Fibroblast of lung (primary cell): Measurements from ENCODE around the gene PPIP5K2. TPM values are rescaled to one million over a fixed set of nuclear protein-coding genes. Genes with fewer than 3 reads are reported as not detected.

Source experiments
- DNase-seq, 2 donors: peaks; one replicate each; pipeline versions ENCODE4 v3.0.0 to v3.0.0-alpha.2; 2010; ENCODE audit warnings: low read depth in 2 of 2
- H2AFZ ChIP-seq: 2 replicates; pipeline ENCODE4 v1.5.1; 2012; ENCODE audit warnings: low read length, control low read depth, inconsistent platforms
- H3K27ac ChIP-seq: 2 replicates; pipeline ENCODE4 v1.5.1; 2011; ENCODE audit warnings: low read length, control low read depth; ENCODE audit not compliant: insufficient read depth
- H3K27me3 ChIP-seq: 2 replicates; pipeline ENCODE4 v1.5.1; 2011; ENCODE audit warnings: mild to moderate bottlenecking, low read length; ENCODE audit not compliant: control insufficient read depth, insufficient read depth
- H3K36me3 ChIP-seq: 2 replicates; pipeline ENCODE4 v1.5.1; 2011; ENCODE audit warnings: low read length; ENCODE audit not compliant: control insufficient read depth, insufficient read depth
- H3K4me1 ChIP-seq: 2 replicates; pipeline ENCODE4 v1.5.1; 2011; ENCODE audit warnings: low read length; ENCODE audit not compliant: control insufficient read depth, insufficient read depth; ENCODE audit errors: extremely low read depth
- H3K4me2 ChIP-seq: 2 replicates; pipeline ENCODE4 v1.5.1; 2011; ENCODE audit warnings: low read length, control low read depth; ENCODE audit not compliant: insufficient read depth; ENCODE audit errors: extremely low read depth
- H3K4me3 ChIP-seq, 4 experiments: fragments of 200-600 bp in 1 of 4; sonication (generic) in 1 of 4; replicated peaks in 1 of 4; 2 replicates each; pipeline ENCODE4 v1.5.1; 2011 to 2016; ENCODE audit warnings: low read length in 4 of 4, low read depth in 3 of 4, mild to moderate bottlenecking in 3 of 4, control low read depth in 2 of 4, inconsistent platforms in 1 of 4, mixed read lengths in 1 of 4; ENCODE audit not compliant: insufficient read depth in 1 of 4; ENCODE audit errors: control extremely low read depth in 1 of 4
- H3K79me2 ChIP-seq: 2 replicates; pipeline ENCODE4 v1.5.1; 2012; ENCODE audit warnings: mild to moderate bottlenecking, low read length, inconsistent platforms; ENCODE audit not compliant: control insufficient read depth, insufficient read depth
- H3K9ac ChIP-seq: 2 replicates; pipeline ENCODE4 v1.5.1; 2011; ENCODE audit warnings: mild to moderate bottlenecking, low read length, control low read depth; ENCODE audit not compliant: insufficient read depth
- H3K9me3 ChIP-seq: 2 replicates; pipeline ENCODE4 v1.5.1; 2012; ENCODE audit warnings: low read depth, low read length; ENCODE audit not compliant: control insufficient read depth, insufficient read depth
- H4K20me1 ChIP-seq: 2 replicates; pipeline ENCODE4 v1.5.1; 2011; ENCODE audit warnings: low read length; ENCODE audit not compliant: control insufficient read depth, insufficient read depth; ENCODE audit errors: extremely low read depth
- EZH2 ChIP-seq: IDR thresholded peaks from 2 replicates; pipeline ENCODE4 v1.5.1; 2012; ENCODE audit warnings: low read length, control low read depth, mild to moderate bottlenecking; ENCODE audit errors: missing control alignments
- polyA plus RNA-seq, 2 donors: library from polyadenylated mRNA; depleted of rRNA in 1 of 2; stranded (reverse) in 1 of 2; unstranded in 1 of 2; fragments of >200 nt; gene quantifications; 2 replicates each; pipeline ENCODE4 v1.2.1, GENCODE V29; 2011 to 2012; ENCODE audit warnings: missing spikeins in 1 of 2
- total RNA-seq: library from RNA; depleted of rRNA; stranded (reverse); fragments of >200 nt; gene quantifications from 2 replicates; pipeline ENCODE4 v1.2.1, GENCODE V29; 2014
- TF ChIP-seq, protein P1 (sequence below), 2 donors: IDR thresholded peaks in 1 of 2; conservative IDR thresholded peaks in 1 of 2; 1 replicate in 1 of 2; 2 replicates in 1 of 2; pipeline ENCODE4 v1.5.1; 2011 to 2012; ENCODE audit warnings: low read length in 2 of 2, control low read depth in 1 of 2, inconsistent platforms in 1 of 2, low read depth in 1 of 2, mild to moderate bottlenecking in 1 of 2

PPIP5K2 gene
- total and polyA plus RNA-seq, 2 donors (not counting 1 experiment from before 2014, with no cell fraction given), result 42.1 to 49.3 TPM

DNA sequence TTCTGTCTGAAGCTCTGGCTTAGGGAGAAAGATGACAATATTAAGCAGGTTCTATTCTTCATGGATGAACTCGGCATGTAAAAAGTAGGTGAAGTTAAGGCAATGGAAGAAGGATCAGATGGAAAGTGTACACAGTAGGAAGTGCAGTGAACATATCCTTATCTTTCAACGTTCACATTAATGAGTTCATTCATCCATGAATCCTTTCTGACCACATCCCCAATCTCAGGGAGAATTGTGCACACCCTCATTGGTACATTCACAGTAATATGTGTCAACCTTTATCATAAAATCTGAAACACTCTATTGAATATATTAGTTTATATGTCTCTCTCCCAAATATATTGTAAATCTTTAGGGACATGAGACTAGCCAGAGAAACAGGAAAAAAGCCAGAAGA is 5.7 kb upstream of the PPIP5K2 start:
- Histone ChIP-seq H3K4me2 (no peak overlapping the region), H2AFZ (no peak overlapping the region), H3K79me2 (peaks cover 22% of the 10 kb centered on the region), H3K27me3 (no peaks in the 10 kb centered on the region), H3K9me3 (no peaks in the 10 kb centered on the region), H3K9ac (no peak overlapping the region), H3K4me3 (no peak overlapping the region), H3K27ac (no peak overlapping the region), H3K4me1 (peaks cover 3% of the 10 kb centered on the region), H3K36me3 (no peaks in the 10 kb centered on the region), H4K20me1 (no peaks in the 10 kb centered on the region)
- DNase-seq, result peak in 1 of 2 donors; percentile 58
- TF ChIP-seq EZH2, result no peak
- TF ChIP-seq, protein P1, sequence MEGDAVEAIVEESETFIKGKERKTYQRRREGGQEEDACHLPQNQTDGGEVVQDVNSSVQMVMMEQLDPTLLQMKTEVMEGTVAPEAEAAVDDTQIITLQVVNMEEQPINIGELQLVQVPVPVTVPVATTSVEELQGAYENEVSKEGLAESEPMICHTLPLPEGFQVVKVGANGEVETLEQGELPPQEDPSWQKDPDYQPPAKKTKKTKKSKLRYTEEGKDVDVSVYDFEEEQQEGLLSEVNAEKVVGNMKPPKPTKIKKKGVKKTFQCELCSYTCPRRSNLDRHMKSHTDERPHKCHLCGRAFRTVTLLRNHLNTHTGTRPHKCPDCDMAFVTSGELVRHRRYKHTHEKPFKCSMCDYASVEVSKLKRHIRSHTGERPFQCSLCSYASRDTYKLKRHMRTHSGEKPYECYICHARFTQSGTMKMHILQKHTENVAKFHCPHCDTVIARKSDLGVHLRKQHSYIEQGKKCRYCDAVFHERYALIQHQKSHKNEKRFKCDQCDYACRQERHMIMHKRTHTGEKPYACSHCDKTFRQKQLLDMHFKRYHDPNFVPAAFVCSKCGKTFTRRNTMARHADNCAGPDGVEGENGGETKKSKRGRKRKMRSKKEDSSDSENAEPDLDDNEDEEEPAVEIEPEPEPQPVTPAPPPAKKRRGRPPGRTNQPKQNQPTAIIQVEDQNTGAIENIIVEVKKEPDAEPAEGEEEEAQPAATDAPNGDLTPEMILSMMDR (conservative IDR thresholded peaks at IDR 0.05 in 1 of 2, IDR thresholded peaks at IDR 0.05 in 1 of 2; ENCODE audit: low read depth in 1 of 2, low read length in 2 of 2), result no peak

DNA sequence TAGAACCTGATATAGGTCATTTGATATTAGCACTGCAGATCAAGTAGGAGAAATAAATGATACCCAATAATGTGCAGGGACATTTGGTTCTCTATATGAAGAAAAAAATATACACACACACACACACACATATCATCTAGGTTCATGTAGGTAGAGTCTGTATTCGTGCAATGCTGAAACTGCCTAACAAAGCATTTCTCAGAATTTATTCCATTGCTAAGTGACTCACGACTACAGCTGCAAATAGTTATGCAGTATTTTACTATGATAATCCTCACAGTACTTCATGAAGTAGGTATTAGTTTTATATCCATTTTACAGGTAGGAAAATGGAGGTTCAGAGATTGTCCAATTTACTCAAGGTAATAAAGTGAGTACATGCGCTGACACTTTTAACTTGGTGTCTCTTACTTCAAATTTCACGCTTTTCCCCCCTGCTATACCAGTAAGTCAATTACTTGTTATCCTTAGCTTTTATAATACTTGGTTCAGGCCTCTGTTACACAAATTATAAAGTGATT is 2.6 kb upstream of the PPIP5K2 start:
- H3K4me3 ChIP-seq, result peak overlapping the region in 1 of 4 experiments; percentile 98

DNA sequence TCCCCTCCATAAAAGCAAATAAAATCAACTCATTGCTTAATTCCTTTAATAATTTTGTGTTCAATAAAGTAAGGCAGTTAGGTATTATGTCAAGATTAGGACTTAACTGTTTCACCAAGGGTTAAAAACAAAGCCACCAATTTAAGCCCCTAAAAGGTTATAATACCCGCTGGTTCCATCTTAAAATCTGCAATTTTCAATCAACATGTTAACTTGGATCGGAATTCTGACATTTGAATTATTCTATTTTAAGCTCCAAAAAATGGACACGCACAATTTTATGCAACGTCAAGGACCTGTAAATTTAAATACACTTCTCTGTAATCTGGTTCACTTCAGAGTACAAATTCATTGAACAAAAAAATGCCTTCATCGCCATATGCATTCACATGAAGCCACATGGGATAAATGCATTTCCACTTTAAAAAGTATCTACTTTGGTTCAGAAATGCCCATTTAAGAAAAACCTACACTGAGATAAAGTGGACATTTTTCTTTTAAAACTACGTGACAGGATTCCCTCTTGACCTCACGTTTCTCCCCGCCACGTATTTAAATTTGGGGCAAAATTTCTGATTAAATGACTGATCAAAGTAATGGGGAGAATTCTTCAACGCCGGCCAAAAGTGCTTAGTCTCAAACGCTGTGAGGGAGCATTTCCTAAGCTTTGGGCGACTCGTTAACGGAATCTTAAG is 884 bp upstream of the PPIP5K2 start:
- no peaks in the 10 kb centered on the region for H3K9me3 ChIP-seq
- no peaks in the 10 kb centered on the region for H4K20me1 ChIP-seq
- peak overlapping the region; percentile 91 for H3K27ac ChIP-seq
- peak overlapping the region; percentile 76 for H2AFZ ChIP-seq
- H3K4me3 ChIP-seq, result peak overlapping the region; percentile 47 to 98 (median 78)
- H3K36me3 ChIP-seq, result no peaks in the 10 kb centered on the region
- H3K4me1 ChIP-seq, result peaks cover 3% of the 10 kb centered on the region
- peaks cover 53% of the 10 kb centered on the region for H3K79me2 ChIP-seq
- TF ChIP-seq, protein P1 (conservative IDR thresholded peaks at IDR 0.05 in 1 of 2, IDR thresholded peaks at IDR 0.05 in 1 of 2; ENCODE audit: low read depth in 1 of 2, low read length in 2 of 2), result no peak
- no peak for TF ChIP-seq EZH2
- peak overlapping the region; percentile 91 for H3K4me2 ChIP-seq
- H3K27me3 ChIP-seq, result no peaks in the 10 kb centered on the region
- H3K9ac ChIP-seq, result peak overlapping the region; percentile 73
- DNase-seq, result peak; percentile 19 to 49

More for the DNA sequence above, 2.6 kb upstream of the PPIP5K2 start:
- H3K79me2 ChIP-seq, result peaks cover 45% of the 10 kb centered on the region
- H3K4me2 ChIP-seq, result no peak overlapping the region
- H3K4me1 ChIP-seq, result peaks cover 3% of the 10 kb centered on the region
- no peak overlapping the region for H3K27ac ChIP-seq
- no peaks in the 10 kb centered on the region for H3K27me3 ChIP-seq
- H3K9ac ChIP-seq, result no peak overlapping the region
- no peak overlapping the region for H2AFZ ChIP-seq
- DNase-seq, result peak; percentile 3 to 6
- no peak for TF ChIP-seq EZH2
- TF ChIP-seq, protein P1 (conservative IDR thresholded peaks at IDR 0.05 in 1 of 2, IDR thresholded peaks at IDR 0.05 in 1 of 2; ENCODE audit: low read depth in 1 of 2, low read length in 2 of 2), result no peak
- H3K36me3 ChIP-seq, result no peaks in the 10 kb centered on the region
- no peaks in the 10 kb centered on the region for H3K9me3 ChIP-seq
- no peaks in the 10 kb centered on the region for H4K20me1 ChIP-seq
